22Rv1 (cell line): ENCODE data around the gene ENSA.
"Not testable (repeated sequence)": the region's sequence is repeated elsewhere in the genome, so short reads cannot be mapped to it uniquely, and the experiment has no call there.

Experiments used
- H3K27ac ChIP-seq: fragments of 450-650 bp; 2 replicates; pipeline ENCODE4 v1.5.1; 2017
- ZFX ChIP-seq: fragments of 450-650 bp; IDR thresholded peaks from 2 replicates; pipeline ENCODE4 v1.6.1; 2017; ENCODE audit warnings: antibody characterized with exemption, borderline replicate concordance
- TF ChIP-seq, protein P1 (sequence below): fragments of 450-650 bp; IDR thresholded peaks from 2 replicates; pipeline ENCODE4 v1.5.1; 2017; ENCODE audit warnings: mild to moderate bottlenecking

ENSA gene, protein sequence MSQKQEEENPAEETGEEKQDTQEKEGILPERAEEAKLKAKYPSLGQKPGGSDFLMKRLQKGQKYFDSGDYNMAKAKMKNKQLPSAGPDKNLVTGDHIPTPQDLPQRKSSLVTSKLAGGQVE

DNA sequence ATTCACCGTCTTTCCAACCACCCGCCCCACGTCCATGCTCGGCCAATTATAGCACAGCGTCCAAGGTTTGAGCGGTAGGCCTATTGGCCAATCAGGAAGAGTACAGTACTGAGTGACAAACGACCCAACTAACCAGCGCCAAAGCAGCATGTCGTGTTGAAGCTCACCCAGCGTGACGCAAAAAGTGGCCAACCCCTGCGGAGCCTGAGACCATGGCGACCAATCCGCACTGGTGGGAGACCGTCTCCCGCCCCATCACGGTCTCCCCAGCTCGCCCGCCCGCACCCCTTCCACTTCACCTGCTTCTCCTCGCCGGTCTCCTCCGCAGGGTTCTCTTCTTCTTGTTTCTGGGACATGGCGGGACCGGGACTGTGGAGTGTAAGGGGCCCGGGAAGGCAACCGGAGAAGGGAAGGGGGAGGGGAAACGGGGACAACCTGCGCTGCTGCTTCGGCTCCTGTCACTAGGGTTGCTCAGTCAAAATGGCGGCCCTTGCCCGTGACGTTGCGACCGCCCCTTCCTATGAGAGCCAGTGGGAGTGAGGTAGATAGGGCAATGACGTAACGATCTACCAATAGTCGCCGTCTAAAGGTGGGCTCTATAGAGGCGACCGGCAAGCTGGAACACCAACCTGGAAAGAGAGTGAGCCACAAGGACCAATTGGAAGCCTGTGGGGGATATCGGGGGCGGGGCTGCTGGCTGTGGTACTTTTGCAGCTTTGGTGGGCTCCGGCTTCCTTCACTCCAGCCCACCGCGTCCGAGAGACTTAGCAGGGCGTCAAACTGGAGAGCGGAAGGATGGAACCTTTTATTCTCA is at the start of gene ENSA:
Gene ENSA, minus strand, starts transcription at position 498 of the 814 bp plus-strand sequence. Its CDS starts 142 bp downstream, at position 356.
- no peak for TF ChIP-seq ZFX
- TF ChIP-seq, protein P1, sequence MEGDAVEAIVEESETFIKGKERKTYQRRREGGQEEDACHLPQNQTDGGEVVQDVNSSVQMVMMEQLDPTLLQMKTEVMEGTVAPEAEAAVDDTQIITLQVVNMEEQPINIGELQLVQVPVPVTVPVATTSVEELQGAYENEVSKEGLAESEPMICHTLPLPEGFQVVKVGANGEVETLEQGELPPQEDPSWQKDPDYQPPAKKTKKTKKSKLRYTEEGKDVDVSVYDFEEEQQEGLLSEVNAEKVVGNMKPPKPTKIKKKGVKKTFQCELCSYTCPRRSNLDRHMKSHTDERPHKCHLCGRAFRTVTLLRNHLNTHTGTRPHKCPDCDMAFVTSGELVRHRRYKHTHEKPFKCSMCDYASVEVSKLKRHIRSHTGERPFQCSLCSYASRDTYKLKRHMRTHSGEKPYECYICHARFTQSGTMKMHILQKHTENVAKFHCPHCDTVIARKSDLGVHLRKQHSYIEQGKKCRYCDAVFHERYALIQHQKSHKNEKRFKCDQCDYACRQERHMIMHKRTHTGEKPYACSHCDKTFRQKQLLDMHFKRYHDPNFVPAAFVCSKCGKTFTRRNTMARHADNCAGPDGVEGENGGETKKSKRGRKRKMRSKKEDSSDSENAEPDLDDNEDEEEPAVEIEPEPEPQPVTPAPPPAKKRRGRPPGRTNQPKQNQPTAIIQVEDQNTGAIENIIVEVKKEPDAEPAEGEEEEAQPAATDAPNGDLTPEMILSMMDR, result no peak; the same call in 1 of the 2 replicates
- peak within 1 kb of the TSS; percentile 95 for H3K27ac ChIP-seq

DNA sequence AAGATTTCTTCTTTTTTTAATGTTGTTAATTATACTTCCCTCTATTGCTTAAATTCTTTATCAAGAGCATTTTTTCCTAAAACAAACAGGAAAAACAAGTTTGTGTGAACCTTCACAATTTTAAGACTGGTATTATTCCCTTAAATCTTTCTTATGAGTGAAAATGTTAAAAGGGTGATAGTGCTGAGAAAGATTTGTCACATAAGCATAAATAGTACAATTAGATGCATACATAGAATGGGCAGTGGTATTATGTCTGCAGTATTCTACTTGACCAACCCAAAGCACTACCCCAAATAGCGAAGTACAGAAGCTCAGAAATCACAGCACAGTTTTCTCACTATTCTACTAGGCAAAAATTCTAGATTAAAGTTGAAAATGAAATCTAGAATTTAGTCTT is 49.6 kb upstream of the ENSA start:
- no peak overlapping the region for H3K27ac ChIP-seq
- TF ChIP-seq ZFX, result no peak
- TF ChIP-seq, protein P1, result no peak

DNA sequence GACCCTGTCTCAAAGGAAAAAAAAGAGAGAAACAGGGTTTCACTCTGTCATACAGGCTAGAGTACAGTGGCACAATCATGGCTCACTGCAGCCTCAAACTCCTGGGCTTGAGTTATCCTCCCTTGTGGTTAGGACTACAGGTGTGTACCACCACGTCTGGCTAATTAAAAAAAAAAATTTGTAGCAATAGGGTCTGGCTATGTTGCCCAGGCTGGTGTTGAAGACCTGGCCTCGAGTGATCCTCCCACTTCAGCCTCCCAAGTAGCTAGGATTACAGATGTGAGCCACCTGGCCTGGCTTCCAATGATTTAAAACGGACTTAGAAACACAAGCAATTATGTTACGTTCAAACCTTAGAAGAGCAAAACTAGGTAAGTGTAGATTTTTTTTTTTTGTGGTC is 45.5 kb upstream of the ENSA start:
- H3K27ac ChIP-seq, result no peak overlapping the region
- no peak for TF ChIP-seq ZFX
- TF ChIP-seq, protein P1, result no peak

DNA sequence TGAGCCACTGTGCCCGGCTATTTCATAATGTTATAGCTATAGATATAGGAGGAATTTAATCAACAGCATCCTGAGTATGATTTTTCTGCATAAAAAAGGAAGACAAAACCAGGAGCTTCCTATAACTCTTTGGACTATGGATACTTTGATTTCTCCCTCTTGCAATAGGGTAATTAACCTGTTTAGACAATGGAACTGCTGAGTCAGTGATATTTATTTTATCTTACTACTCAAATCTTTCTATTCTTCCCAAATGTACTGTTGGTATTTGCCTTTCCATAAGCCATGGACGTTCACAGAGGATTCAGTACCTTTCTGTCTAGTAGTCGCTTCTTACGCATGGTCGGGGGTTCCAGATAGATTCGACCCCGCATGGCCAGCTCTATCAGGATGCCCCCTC is 33.9 kb upstream of the ENSA start:
- H3K27ac ChIP-seq, result no peak overlapping the region
- TF ChIP-seq, protein P1, result no peak
- TF ChIP-seq ZFX, result no peak

DNA sequence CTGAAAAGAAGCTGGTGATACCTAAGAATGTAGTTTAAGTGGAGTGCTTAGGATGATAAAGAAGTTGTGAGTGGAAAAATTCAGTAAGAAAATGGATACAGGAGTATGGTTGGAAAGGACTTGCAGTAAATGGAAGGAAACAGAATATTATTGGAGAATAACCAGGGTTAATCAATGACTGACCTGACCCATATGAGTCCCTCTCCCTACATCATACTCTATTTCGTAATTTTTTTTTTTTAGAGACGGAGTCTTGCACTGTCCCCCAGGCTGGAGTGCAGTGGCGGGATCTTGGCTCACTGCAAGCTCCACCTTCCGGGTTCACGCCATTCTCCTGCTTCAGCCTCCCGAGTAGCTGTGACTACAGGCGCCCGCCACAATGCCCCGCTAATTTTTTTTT is 33.4 kb upstream of the ENSA start:
- no peak overlapping the region for H3K27ac ChIP-seq
- TF ChIP-seq ZFX, result no peak
- TF ChIP-seq, protein P1, result no peak

DNA sequence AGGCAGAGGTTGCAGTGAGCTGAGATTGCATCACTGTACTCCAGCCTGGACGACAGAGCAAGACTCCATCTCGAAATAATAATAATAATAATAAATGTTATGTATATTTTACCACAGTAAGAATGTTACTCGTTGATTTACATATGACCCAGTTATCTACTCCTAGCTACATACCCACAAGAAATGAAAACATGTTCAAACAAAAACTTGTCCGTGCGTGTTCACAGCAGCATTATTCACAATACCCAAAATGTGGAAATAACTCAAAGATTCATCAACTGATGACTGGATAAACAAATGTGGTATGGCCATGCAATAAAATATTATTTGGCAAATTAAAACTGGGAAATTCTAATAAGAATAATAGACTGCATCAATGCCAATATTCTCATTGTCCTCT is 31.7 kb upstream of the ENSA start:
- no peak for TF ChIP-seq ZFX
- TF ChIP-seq, protein P1, result no peak
- no peak overlapping the region for H3K27ac ChIP-seq

DNA sequence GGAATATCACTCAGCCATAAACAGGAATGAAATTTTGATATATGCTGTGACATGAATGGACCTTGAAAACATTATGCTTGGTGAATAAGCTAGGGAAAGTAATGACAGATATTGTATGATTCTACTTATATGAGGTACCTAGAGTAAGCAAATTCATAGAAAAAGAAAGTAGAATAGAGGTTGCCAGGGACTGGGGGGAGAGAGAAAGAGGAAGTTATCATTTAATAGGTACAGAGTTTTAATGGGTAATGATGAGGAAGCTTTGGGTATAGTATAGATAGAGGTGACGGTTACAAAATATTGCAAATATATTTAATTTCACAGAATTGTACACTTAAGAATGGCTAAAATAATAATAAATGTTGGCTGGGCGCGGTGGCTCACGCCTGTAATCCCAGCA is 31.2 kb upstream of the ENSA start:
- no peak overlapping the region for H3K27ac ChIP-seq
- TF ChIP-seq, protein P1, result no peak
- TF ChIP-seq ZFX, result no peak

DNA sequence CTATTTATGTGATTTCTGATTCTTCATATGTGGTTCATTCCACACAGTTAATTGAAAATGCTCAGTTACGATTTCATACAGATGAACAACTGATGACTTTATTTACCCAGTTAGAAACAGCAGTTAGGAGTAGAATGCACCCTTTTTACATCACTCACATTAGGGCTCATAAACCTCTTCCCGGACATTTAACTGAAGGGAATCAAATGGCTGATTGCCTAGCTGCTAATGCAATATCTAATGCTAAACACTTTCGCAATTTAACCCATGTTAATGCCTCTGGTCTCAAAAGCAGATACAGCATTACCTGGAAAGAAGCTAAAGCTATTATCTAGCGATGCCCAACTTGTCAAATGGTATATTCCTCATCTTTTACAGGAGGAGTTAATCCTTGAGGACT is 27.7 kb upstream of the ENSA start:
- H3K27ac ChIP-seq, result not testable (repeated sequence)

DNA sequence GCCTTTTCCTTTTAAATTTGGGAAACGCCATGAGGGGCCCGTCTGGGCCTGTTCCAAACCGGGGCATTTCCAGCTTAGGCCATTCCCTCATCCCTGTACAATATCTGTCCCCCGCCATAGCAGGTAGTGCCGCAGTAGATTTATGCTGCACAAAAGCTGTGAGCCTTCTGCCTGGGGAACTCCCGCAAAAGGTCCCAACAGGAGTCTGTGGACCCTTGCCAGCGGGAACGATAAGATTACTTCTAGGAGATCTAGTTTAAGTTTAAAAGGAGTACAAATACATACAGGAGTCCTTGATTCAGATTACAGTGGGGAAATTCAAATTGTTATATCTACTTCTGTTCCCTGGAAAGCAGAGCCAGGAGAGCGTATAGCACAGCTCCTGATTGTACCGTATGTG is 25.2 kb upstream of the ENSA start:
- H3K27ac ChIP-seq, result not testable (repeated sequence)
